GM18520 (cell line): Measurements from ENCODE around the gene USB1.

Source experiments
- ATAC-seq: cut with Tn5 transposase; IDR thresholded peaks from one replicate; pipeline ENCODE4 v1.9.1; 2021; ENCODE audit not compliant: unreplicated experiment

Gene USB1

GRCh38 chr16:58031016-58031800 is 30.0 kb downstream of the USB1 start:
- ATAC-seq = no peak

GRCh38 chr16:58032710-58033293 is 31.6 kb downstream of the USB1 start:
- ATAC-seq = no peak

- ATAC-seq = no peak
Observed at GRCh38 chr16:58034128-58034685, 33.0 kb downstream of the USB1 start.

GRCh38 chr16:58034774-58035173 is 33.6 kb downstream of the USB1 start:
- ATAC-seq = no peak

GRCh38 chr16:58035356-58036170 is 34.4 kb downstream of the USB1 start:
- no peak for ATAC-seq

- no peak for ATAC-seq
Observed at GRCh38 chr16:58036943-58037342, 35.7 kb downstream of the USB1 start.

- no peak for ATAC-seq
Observed at GRCh38 chr16:58037365-58038057, 36.3 kb downstream of the USB1 start.

- no peak for ATAC-seq
Observed at GRCh38 chr16:58038219-58038641, 37.0 kb downstream of the USB1 start.

- no peak for ATAC-seq
Observed at GRCh38 chr16:58039829-58040495, 38.8 kb downstream of the USB1 start.

- ATAC-seq = no peak
Observed at GRCh38 chr16:58040496-58040846, 39.3 kb downstream of the USB1 start.

- ATAC-seq = no peak
Observed at GRCh38 chr16:58040945-58041627, 39.9 kb downstream of the USB1 start.

GRCh38 chr16:58041628-58041955 is 40.4 kb downstream of the USB1 start:
- ATAC-seq = no peak

- no peak for ATAC-seq
Observed at GRCh38 chr16:58042001-58042885, 41.0 kb downstream of the USB1 start.

- ATAC-seq = no peak
Observed at GRCh38 chr16:58042886-58043515, 41.8 kb downstream of the USB1 start.

- no peak for ATAC-seq
Observed at GRCh38 chr16:58043571-58044155, 42.5 kb downstream of the USB1 start.

- ATAC-seq = no peak
Observed at GRCh38 chr16:58044266-58045019, 43.2 kb downstream of the USB1 start.

GRCh38 chr16:58045096-58045495 is 43.9 kb downstream of the USB1 start:
- ATAC-seq = no peak
